CD1c-positive myeloid dendritic cell (primary cell): Measurements from ENCODE around the gene PIK3R5.

ENCODE experiments used
- DNase-seq: peaks from one replicate; pipeline ENCODE4 v3.0.0-alpha.2; 2016; ENCODE audit errors: extremely low spot score

The PIK3R5 gene

GRCh38 chr17:8879410-8879809, 86.1 kb downstream of the PIK3R5 start:
- DNase-seq = no peak

GRCh38 chr17:8877984-8878383, 87.5 kb downstream of the PIK3R5 start:
- no peak for DNase-seq

GRCh38 chr17:8875957-8876356, 89.5 kb downstream of the PIK3R5 start:
- no peak for DNase-seq

- no peak for DNase-seq
Measured at GRCh38 chr17:8875436-8875835, 90.1 kb downstream of the PIK3R5 start.

- no peak for DNase-seq
Measured at GRCh38 chr17:8873801-8874715, 91.4 kb downstream of the PIK3R5 start.

GRCh38 chr17:8872705-8873435, 92.6 kb downstream of the PIK3R5 start:
- no peak for DNase-seq

GRCh38 chr17:8872036-8872704, 93.3 kb downstream of the PIK3R5 start:
- DNase-seq = peak; percentile 38

- no peak for DNase-seq
Measured at GRCh38 chr17:8871081-8871581, 94.4 kb downstream of the PIK3R5 start.

- DNase-seq = no peak
Measured at GRCh38 chr17:8870406-8871040, 95.0 kb downstream of the PIK3R5 start.

GRCh38 chr17:8869114-8869815, 96.2 kb downstream of the PIK3R5 start:
- DNase-seq = no peak

GRCh38 chr17:8868529-8868951, 97.0 kb downstream of the PIK3R5 start:
- peak; percentile 31 for DNase-seq

- no peak for DNase-seq
Measured at GRCh38 chr17:8868092-8868491, 97.4 kb downstream of the PIK3R5 start.

GRCh38 chr17:8867361-8867981, 98.0 kb downstream of the PIK3R5 start, which contains the start of gene PIK3R6:
PIK3R6 (minus strand) TSS chr17:8867674; CDS start chr17:8849794, 17,880 bp downstream.
- peak; percentile 52 for DNase-seq

- DNase-seq = no peak
Measured at GRCh38 chr17:8865811-8866210, 99.7 kb downstream of the PIK3R5 start.

- no peak for DNase-seq
Measured at GRCh38 chr17:8865385-8865784, 100.1 kb downstream of the PIK3R5 start.

- DNase-seq = no peak
Measured at GRCh38 chr17:8862213-8863056, 103.1 kb downstream of the PIK3R5 start.

GRCh38 chr17:8861495-8862181, 103.9 kb downstream of the PIK3R5 start:
- no peak for DNase-seq

GRCh38 chr17:8859804-8860430, 105.6 kb downstream of the PIK3R5 start:
- DNase-seq = no peak
